Tibial nerve (tissue), 4 donors: ENCODE data around the gene CD9. TPM values are rescaled to one million over a fixed set of nuclear protein-coding genes. Genes with fewer than 3 reads are reported as not detected.

ENCODE experiments used
- DNase-seq, 2 donors: peaks; one replicate each; pipeline ENCODE4 v3.0.0-alpha.2; 2019; ENCODE audit warnings: low spot score in 2 of 2
- H3K27ac ChIP-seq, 4 donors: fragments of 200-600 bp; sonication (generic) in 3 of 4; one replicate each; pipeline ENCODE4 v1.5.1; 2017 to 2019; ENCODE audit warnings: mild to moderate bottlenecking in 1 of 4
- H3K27me3 ChIP-seq, 2 donors: fragments of 200-600 bp; sonication (generic) in 1 of 2; one replicate each; pipeline versions ENCODE4 v1.5.1 to v1.6.0; 2017 to 2019
- H3K36me3 ChIP-seq, 3 donors: fragments of 200-600 bp; sonication (generic); one replicate each; pipeline ENCODE4 v1.5.1; 2018 to 2019
- H3K4me1 ChIP-seq, 4 donors: fragments of 200-600 bp; sonication (generic) in 3 of 4; one replicate each; pipeline ENCODE4 v1.5.1; 2017 to 2019
- H3K4me3 ChIP-seq, 4 donors: fragments of 200-600 bp; sonication (generic) in 3 of 4; one replicate each; pipeline ENCODE4 v1.5.1; 2017 to 2019; ENCODE audit warnings: mild to moderate bottlenecking in 1 of 4, moderate library complexity in 1 of 4
- H3K9me3 ChIP-seq, 4 donors: fragments of 200-600 bp; sonication (generic) in 3 of 4; one replicate each; pipeline ENCODE4 v1.5.1; 2017 to 2019
- EP300 ChIP-seq, 2 donors: sonication (generic); formaldehyde crosslinking; IDR thresholded peaks; one replicate each; pipeline ENCODE4 v1.6.1; 2017; ENCODE audit warnings: antibody characterized with exemption in 2 of 2, mild to moderate bottlenecking in 1 of 2
- POLR2A ChIP-seq, 2 donors: fragments of 450-650 bp; IDR thresholded peaks; one replicate each; pipeline ENCODE4 v1.6.1; 2017; ENCODE audit warnings: antibody characterized with exemption in 2 of 2, mild to moderate bottlenecking in 2 of 2, moderate library complexity in 2 of 2
- WGBS, 2 donors: methylation state at CpG; one replicate each; pipeline ENCODE4 v1.1.5; 2018; 5-methylcytosine and 5-hydroxymethylcytosine counted together
- total RNA-seq, 4 donors: library from RNA; depleted of rRNA; stranded (reverse); fragments of >200 nt; gene quantifications; one replicate each; pipeline ENCODE4 v1.1.0, GENCODE V29; 2016
- TF ChIP-seq, protein P1 (sequence below), 5 experiments: fragments of 200-600 bp in 3 of 5; fragments of 450-650 bp in 2 of 5; sonication (generic) in 3 of 5; IDR thresholded peaks; one replicate each; pipeline ENCODE4 v1.5.1; 2016 to 2019; ENCODE audit warnings: antibody characterized with exemption in 5 of 5, mild to moderate bottlenecking in 3 of 5, moderate library complexity in 2 of 5

The CD9 gene
- total RNA-seq, 4 donors from 2014 or later: 297 to 500 (median 391) TPM

DNA sequence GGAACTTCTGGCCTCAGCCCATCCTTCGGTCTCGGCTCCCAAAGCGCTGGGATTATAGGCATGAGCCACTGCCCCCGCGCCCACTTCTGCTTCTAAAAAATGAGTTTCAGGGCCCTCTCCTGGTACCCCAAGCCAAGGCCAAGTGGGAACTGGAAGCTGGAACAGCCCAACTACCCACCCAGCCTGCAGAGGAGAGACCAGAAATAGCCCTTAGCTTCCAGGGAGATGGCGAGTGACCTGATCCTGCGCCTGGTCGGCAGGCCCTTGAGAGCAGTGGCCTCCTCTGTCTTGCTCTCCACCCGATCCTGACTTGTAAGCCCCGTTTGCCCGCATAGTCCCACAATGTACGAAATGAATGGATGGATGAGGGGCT is 79.0 kb downstream of the CD9 start:
- no peak overlapping the region for H3K4me3 ChIP-seq

DNA sequence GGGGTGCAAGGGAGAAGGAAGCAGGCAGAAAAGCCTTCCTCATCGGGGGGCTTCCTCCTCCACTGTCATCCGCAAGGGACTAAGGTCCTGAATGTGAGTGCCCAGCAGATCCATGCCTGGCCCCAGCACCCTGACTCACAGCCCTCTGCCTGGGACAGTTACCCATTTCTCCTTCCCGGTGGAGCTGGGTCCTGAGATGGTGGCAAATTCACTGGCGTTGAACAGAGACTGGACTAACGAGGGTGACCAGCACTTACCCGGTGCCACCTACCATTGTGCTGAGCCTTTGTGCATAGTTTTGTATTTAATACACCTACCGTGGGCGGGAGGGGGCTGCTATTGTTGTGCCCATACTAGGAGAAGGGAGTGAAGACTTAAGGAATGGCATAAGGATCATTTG is 79.4 kb downstream of the CD9 start:
- Histone ChIP-seq H3K27ac (peak overlapping the region in 3 of 4 donors; percentile 71 to 93 (median 89)), H3K36me3 (no peaks in the 10 kb centered on the region), H3K27me3 (no peaks in the 10 kb centered on the region), H3K9me3 (no peaks in the 10 kb centered on the region), H3K4me3 (no peak overlapping the region), H3K4me1 (peaks cover 0 to 38% (median 11%) of the 10 kb centered on the region in 4 donors)
- WGBS, 2 donors: 87 to 89% methylated on average over 8 of the region's 8 CpGs
- no peak for DNase-seq
- TF ChIP-seq EP300 (IDR thresholded peaks at IDR 0.05) (no peak), POLR2A (IDR thresholded peaks at IDR 0.05) (no peak)
- TF ChIP-seq, protein P1, sequence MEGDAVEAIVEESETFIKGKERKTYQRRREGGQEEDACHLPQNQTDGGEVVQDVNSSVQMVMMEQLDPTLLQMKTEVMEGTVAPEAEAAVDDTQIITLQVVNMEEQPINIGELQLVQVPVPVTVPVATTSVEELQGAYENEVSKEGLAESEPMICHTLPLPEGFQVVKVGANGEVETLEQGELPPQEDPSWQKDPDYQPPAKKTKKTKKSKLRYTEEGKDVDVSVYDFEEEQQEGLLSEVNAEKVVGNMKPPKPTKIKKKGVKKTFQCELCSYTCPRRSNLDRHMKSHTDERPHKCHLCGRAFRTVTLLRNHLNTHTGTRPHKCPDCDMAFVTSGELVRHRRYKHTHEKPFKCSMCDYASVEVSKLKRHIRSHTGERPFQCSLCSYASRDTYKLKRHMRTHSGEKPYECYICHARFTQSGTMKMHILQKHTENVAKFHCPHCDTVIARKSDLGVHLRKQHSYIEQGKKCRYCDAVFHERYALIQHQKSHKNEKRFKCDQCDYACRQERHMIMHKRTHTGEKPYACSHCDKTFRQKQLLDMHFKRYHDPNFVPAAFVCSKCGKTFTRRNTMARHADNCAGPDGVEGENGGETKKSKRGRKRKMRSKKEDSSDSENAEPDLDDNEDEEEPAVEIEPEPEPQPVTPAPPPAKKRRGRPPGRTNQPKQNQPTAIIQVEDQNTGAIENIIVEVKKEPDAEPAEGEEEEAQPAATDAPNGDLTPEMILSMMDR (IDR thresholded peaks at IDR 0.05): no peak

More for the DNA sequence above, 79.0 kb downstream of the CD9 start:
- Histone ChIP-seq H3K9me3 (no peaks in the 10 kb centered on the region), H3K4me1 (peaks cover 0 to 41% (median 11%) of the 10 kb centered on the region in 4 donors), H3K27me3 (no peaks in the 10 kb centered on the region), H3K27ac (peak overlapping the region in 3 of 4 donors; percentile 71 to 93 (median 89)), H3K36me3 (no peaks in the 10 kb centered on the region)
- WGBS, 2 donors: 91 to 92% methylated on average over 12 of the region's 12 CpGs
- no peak for TF ChIP-seq EP300 (IDR thresholded peaks at IDR 0.05)
- no peak for DNase-seq

DNA sequence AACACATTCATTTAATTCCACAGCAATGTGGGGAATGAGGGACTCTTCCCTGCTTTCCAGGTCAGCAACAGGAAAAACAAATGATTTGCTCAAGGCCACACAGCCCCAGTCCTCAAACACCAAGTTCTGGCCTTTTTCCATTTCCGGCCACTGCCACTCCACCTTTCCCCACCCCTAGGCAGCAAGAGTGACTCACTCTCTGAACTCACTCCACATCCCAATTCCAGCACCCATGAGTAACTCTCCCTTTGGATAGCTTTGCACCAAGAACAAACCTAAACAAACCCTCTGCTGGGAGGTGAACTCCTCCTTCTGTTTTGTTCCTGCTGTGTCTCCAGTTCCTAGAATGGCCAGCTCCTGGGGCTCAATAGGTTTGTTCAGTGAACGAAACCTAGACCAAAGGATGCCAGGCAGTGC is 79.9 kb downstream of the CD9 start:
- DNase-seq: peak in 1 of 2 donors; percentile 54
- 52 to 62% methylated on average over 2 of the region's 2 CpGs for WGBS, 2 donors
- Histone ChIP-seq H3K36me3 (no peaks in the 10 kb centered on the region), H3K4me3 (no peak overlapping the region), H3K27ac (peak overlapping the region in 3 of 4 donors; percentile 71 to 93 (median 89)), H3K9me3 (no peaks in the 10 kb centered on the region), H3K4me1 (peaks cover 0 to 38% (median 11%) of the 10 kb centered on the region in 4 donors), H3K27me3 (no peaks in the 10 kb centered on the region)
- TF ChIP-seq POLR2A (IDR thresholded peaks at IDR 0.05): no peak
- TF ChIP-seq, protein P1 (IDR thresholded peaks at IDR 0.05): no peak
- TF ChIP-seq EP300 (IDR thresholded peaks at IDR 0.05): peak in 1 of 2 donors; percentile 9

DNA sequence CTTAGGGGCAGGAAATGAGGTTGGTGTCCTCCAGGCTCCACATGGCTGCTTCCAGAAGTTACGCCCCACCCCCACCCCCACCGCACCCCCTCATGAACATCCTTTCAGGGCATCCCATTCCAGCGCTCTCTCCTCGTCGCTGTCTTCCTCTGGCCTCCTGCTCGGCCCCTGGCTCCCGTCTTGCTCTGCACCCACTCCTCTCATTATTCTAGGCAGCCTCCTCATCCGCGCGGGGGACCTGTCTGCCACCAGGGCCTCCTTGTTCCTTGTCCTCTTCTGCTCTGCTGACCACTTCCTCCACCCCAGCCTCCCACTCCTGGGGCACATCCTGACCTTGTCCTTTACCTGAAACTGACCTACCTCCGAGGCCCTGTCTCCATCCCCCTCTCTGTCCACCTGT is 80.5 kb downstream of the CD9 start:
- no peak for DNase-seq
- Histone ChIP-seq H3K4me3 (no peak overlapping the region), H3K9me3 (no peaks in the 10 kb centered on the region), H3K27ac (peak overlapping the region in 2 of 4 donors; percentile 71 to 93), H3K36me3 (no peaks in the 10 kb centered on the region), H3K4me1 (peaks cover 0 to 42% (median 11%) of the 10 kb centered on the region in 4 donors), H3K27me3 (no peaks in the 10 kb centered on the region)
- WGBS, 2 donors: 83 to 86% methylated on average over 11 of the region's 11 CpGs
- TF ChIP-seq POLR2A (IDR thresholded peaks at IDR 0.05) (no peak), EP300 (IDR thresholded peaks at IDR 0.05) (no peak)
- TF ChIP-seq, protein P1 (IDR thresholded peaks at IDR 0.05): no peak

DNA sequence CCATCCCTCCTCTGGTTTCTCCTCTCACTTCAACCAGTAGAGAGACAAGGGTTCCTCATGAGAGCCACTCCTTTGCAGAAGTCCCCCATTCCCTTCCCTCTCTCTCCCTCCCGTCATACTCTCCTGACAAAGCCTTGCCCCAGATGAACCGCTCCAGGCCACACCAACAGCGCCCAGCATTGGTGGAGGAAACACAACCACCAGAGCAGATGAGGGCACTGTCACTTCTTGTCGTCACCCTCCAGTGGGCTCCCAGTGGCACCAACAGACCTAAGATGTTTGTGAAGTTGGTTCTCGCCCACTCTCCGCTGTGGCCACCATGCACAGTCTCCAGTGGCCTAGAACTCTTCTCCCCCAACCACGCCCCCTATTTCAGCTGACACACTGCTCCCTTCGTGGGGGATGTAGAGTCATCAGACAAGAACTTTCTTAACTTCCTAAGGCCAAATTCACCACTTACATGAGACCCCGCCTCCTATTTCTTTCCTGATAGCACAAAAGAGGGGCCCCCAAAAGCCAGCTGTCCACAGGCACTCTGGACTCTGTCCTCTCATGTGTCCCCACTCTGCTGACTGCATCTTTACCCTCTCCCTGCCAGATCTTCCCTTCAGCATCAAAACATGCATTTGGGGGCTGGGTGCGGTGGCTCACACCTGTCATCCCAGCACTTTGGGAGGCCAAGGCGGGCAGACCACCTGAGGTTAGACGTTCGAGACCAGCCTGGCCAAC is 81.0 kb downstream of the CD9 start:
- Histone ChIP-seq H3K27ac (peak overlapping the region in 1 of 4 donors; percentile 71), H3K4me3 (no peak overlapping the region), H3K27me3 (no peaks in the 10 kb centered on the region), H3K4me1 (peaks cover 0 to 42% (median 11%) of the 10 kb centered on the region in 4 donors), H3K36me3 (no peaks in the 10 kb centered on the region), H3K9me3 (no peaks in the 10 kb centered on the region)
- WGBS, 2 donors: 93 to 95% methylated on average over 13 of the region's 13 CpGs
- DNase-seq: no peak
- TF ChIP-seq, protein P1 (IDR thresholded peaks at IDR 0.05): no peak
- no peak for TF ChIP-seq EP300 (IDR thresholded peaks at IDR 0.05)
- TF ChIP-seq POLR2A (IDR thresholded peaks at IDR 0.05): no peak
